Inflammatory macrophage treated with lipopolysaccharide for 1 hour (primary cell): ENCODE measurements around the gene ISLR.

ENCODE experiments used
- DNase-seq, 2 donors: peaks; one replicate each; pipeline ENCODE4 v3.0.0-alpha.2; 2020 to 2022

Gene ISLR

DNA sequence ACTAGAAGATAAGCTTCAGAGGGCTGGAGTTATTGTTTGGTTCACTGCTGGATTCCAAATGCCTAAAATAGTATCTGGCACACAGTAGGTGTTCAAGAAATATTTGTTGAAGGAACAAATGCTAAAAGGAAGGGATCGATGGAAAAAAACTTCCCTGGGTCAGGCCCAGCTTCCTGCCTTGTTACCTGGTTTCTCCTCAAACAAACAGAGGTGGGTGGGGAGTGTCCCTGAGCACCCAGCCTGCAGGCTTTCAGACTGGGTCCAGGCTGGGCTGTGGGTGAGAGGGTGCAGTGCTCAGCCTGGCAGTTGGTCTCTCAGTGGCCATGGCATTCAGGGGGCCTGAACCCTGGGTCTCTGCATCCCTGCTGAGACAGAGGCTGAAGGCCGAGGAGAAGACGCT, 43.4 kb downstream of the ISLR start:
- DNase-seq = no peak

DNA sequence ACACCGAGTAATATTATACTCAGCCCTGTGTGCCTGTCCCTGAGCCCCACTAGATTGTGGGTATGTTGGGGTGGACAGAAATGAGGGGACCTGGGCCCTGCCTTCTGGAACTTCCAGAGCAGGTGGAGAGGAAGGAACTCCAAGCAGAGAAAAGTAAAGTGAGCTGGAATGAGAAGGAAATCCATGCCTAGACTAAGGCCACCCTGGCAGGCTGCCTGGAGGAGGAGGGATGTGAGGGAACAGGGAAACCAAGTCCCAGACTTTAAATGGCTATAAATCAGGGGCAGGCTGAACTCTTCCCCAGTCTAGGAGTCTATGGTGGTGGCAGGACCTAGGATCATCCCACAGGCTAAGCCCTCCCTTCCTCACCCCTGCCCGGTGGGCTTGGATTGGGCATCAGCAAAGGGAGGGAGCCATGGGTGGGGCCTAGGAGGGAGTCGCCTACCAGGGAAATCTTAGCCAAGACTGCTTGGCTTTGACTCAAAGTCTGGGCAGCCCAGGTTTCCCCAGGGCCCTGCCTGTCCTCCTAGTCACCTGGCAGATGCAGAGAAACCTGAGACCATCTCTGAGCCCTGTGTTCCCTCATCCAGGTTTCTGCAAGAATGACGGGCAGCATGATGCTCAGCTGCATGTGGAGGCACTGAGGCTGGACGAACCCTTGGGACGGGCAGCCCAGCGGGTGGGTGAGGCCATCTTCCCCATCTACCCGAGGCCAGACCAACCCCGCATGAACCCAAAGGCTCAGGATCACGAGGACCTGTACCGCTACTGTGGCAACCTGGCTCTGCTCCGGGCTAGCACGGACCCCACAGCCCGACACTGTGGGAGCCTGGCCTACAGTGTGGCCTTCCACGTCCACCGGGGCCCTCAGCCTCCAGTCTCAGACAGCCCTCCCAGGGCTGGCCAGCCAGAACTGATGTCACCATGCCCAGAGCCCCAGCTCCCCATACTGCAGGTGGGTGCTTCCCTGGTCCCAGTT, 44.7 kb downstream of the ISLR start:
- no peak for DNase-seq

DNA sequence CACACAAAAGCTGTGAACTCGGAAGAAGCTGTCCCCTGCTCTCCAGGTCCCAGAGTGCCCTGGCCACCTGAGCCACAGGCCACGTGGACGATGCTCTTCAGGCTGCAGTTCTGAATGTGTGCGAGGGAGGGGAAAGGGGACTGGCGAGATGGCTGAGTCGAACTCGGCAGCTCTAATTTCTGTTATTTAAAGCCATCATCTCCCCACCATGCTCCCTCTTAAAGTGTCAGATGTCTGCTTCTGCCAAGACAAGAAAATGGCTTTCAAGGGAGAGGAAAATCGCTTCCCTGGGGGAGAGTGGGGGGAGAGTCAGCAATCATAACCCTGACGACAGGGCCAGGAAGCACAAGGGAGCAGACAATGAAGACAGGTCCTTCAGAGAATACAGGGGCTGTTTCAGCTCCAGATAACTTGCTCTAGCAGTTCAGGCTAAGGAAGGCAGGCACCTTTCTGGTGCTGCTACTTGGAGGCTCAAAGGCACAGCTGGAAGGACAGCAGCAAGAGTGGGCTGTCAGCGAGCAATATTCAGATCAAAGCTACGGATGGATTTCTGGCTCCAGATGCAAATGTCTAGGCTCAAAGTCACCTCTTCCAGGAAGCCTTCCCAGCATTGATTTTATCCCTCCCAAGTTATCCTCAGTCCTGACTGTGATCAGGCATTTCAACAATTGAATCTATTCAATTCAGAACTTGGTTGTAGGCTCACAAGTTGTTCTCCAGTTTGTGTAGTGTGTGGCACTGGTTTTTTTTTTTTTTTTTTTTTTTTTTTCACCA, 47.2 kb downstream of the ISLR start:
- DNase-seq = no peak

DNA sequence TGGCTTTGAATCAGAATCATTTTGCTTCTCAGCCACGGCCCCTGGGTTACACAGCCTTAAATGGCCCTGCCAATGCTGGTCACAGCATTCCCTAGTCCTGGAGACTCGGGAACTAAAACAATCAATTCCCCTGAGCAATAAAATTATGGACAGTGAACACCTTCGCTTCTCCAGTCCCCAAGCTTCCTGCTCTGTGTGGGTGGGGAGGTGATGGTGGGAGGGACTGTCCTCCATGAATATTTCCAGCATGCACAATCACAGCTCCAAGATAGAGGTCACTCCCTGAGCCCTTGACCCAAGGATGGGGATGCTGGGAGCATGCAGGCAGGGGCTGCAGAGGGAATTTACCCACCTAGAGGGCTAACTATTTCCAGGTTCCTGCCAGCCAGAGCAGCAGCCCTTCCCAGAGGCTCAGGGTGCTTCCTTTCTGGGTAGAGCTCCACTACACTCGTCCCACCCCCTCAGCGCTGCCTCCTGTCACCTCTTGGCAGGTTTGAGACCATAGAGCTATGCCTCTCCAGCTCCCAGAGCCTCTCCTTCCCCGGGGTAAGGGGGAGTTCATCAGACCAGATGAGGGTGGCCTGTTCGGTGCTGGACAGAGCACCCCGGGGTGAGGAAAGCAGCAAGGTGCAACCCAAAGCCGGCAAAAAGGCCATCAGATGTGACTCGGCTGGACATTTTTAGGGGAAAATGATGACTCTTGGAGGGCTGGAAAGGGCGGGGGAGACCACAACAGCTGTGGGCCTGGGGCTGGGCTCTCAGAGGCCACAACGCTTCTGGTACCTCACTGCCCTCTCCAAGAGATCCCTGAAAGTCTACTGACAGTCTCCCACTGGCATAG, 48.1 kb downstream of the ISLR start:
- DNase-seq = no peak

DNA sequence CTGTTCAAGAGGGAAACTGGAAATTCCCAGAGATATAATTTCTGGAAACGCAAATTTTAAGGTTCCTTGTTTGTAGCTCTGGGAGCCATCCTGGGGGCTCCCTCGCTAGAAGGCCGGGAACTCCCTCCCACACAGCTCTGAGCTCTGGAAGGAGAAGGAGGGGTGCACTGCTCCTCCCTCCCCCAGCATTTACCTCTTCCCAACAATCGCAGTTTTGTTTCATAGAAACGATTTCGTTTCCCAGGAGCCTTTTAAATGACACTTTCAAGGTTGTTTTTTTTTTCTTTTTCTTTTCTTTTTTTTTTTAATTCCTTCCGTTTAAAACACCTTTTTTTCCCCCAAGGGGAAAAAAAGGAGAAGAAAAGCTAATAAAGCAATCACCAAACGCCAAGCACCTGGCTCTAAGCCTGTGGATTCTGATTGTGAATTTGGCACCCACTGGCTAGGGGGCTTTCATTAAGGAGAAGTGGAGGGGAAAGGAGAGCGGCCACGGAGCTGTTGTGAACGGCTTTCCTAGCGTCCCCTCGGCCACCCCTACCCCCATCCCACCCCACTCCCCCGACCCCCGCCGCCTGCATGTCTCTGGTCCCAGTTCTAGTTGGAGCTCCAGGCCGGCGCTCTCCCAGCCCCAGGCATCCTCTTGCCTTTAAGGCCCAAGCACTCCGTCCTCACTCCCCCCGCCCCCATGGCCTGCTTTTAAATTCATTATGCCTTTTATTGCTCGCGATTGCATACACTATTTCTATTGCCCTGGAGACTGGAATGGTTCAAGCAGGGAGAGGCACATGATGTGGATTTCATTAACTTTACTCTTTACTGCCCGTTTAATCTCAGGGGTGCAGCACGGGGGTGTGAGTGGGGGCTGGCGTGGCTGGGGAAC, 49.0 kb downstream of the ISLR start:
- no peak for DNase-seq

DNA sequence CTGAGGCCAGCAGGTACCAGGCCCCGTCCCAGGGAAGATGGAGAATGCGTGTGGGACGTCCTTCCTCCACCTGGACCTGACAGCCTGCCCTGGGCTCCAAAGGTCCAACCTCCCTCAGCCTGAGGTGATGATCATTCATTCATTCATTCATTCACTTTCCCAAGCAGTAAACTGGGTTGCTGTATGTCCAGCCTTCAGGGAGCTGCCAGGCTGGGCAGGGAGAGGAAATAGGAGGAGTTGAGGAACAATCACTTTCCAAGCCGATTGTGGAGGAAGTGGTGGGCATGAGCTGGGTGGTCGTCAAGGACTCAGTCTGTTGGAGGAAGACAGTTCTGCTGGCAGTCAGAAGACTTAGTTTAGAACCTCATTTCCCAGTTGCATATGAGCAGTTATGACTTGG, 52.4 kb downstream of the ISLR start:
- DNase-seq = no peak
